GM21786 (cell line): ENCODE data around the gene ZNF358.
"Not testable (repeated sequence)": the region's sequence is repeated elsewhere in the genome, so short reads cannot be mapped to it uniquely, and the experiment has no call there.

ENCODE experiments used
- ATAC-seq: cut with Tn5 transposase; IDR thresholded peaks from one replicate; pipeline ENCODE4 v1.9.1; 2021; ENCODE audit not compliant: unreplicated experiment

ZNF358 gene

DNA sequence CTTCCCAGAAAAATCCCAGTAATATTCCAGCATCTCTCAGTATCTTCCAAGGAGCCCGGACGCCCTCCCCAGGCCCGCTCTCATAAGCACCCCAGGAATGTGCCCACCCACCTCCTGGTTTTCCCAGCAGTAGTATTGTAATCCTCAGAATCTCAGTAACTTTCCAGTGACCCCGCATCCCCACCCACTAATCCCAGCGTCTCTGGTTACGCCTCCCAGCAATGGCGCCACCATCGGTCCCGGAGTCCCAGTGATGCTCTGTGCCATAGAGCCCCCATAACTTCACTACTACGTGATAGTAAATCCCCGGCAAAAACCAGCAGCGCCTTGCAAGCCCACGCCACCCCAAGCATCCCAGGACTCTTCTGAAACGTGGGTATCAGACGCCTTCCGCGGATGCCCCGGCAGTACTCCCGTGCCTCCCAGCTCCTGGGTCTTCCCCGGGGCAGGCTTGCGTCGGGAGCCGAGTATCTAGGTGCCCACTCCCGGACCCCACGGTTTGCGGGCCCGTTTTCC, 18.7 kb downstream of the ZNF358 start:
- ATAC-seq, result no peak

GRCh38 chr19:7535047-7535997, 19.4 kb downstream of the ZNF358 start, which contains the start of gene PNPLA6:
PNPLA6 (plus strand) TSS chr19:7535717; CDS start chr19:7535789, 72 bp downstream.
- peak; percentile 59 for ATAC-seq

GRCh38 chr19:7535998-7536695, 20.2 kb downstream of the ZNF358 start:
- ATAC-seq, result peak; percentile 4

DNA sequence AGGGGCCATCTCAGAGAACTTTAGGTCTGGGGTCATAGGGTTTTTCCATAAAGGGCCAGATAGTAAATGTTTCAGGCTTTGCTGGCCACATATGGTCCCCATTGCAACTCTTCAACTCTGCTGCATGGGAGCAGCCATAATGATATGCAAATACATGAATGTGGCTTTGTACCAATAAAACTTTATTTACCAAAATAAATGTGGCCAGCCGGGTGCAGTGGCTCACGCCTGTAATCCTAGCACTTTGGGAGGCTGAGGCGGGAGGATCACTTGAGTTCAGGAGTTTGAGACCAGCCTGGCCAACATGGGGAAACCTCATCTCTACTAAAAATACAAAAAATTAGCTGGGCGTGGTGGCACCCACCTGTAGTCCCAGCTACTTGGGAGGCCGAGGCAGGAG, 23.1 kb downstream of the ZNF358 start:
- ATAC-seq, result not testable (repeated sequence)

DNA sequence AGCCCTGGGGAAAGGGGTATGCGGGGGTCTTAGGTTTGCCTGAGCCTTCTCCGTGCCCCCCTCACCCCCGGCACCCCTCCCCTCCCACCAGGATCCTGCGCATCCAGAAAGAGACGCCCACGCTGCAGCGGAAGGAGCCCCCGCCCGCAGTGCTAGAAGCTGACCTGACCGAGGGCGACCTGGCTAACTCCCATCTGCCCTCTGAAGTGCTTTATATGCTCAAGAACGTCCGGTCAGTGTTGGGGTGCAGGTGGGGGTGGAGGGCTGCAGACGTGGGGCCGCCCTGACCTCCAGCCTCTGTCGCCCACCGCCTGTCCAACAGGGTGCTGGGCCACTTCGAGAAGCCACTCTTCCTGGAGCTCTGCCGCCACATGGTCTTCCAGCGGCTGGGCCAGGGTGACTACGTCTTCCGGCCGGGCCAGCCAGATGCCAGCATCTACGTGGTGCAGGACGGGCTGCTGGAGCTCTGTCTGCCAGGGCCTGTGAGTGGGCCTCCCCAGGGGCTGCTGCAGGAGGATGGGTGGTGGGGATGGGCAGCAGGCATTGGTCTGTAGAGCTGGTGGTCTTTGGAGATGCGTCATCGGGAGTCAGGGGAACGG, 24.0 kb downstream of the ZNF358 start:
- no peak for ATAC-seq

DNA sequence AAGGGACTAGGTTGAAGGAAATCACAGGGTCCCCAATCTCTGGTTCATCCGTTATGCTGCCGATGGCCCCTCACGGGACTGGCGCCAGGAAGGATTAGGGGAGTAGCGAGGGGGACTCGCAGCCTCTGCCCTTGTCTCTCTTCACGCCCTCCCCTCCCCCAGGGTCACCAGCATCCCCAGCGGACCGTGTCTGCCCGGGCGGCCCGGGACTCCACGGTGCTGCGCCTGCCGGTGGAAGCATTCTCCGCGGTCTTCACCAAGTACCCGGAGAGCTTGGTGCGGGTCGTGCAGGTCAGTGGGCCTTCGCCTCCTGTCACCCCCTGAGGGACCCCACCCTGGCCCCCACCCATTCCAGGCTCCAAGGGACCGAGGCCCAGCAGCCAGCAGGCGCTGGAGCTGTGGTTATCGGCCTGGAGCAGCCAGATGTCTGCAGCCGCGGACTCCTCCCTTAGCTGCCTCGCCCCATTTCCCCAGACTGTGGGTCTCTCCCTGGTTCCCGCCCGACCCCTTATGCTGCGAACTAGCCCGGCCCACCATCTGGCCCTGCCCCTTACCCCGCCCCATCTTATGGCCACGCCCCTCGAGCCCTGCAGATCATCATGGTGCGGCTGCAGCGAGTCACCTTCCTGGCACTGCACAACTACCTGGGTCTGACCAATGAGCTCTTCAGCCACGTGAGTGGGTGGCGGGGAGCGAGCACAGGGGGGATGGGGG, 25.0 kb downstream of the ZNF358 start:
- no peak for ATAC-seq

- ATAC-seq, result no peak
Measured at GRCh38 chr19:7541475-7541824, 25.5 kb downstream of the ZNF358 start.

DNA sequence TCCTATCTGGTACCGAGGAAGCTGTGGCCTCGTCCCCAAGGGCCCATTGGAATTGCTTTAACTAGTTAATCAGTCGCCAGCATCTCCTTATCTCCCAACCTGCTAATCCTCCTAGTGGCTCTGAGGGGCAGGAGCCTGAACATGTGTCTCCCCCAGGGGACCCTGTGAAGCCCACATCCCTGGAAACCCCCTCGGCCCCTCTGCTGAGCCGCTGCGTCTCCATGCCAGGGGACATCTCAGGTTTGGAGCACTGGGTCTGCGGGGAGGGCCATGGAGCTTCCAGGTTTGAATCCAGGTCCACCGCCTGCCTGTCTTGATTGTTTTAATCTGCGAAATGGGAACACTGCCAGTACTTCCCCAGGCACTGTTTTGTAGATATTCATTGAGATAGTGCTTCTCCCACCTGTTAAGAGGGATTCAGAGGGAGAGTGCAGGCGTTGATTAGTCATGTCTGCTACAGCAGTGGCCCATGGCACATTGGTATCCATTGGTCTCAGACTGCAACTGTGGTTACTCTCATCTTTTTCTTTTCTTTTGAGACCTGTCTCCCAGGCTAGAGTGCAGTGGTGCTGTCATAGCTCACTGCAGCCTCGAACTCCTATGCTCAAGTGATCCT, 26.0 kb downstream of the ZNF358 start:
- no peak for ATAC-seq

DNA sequence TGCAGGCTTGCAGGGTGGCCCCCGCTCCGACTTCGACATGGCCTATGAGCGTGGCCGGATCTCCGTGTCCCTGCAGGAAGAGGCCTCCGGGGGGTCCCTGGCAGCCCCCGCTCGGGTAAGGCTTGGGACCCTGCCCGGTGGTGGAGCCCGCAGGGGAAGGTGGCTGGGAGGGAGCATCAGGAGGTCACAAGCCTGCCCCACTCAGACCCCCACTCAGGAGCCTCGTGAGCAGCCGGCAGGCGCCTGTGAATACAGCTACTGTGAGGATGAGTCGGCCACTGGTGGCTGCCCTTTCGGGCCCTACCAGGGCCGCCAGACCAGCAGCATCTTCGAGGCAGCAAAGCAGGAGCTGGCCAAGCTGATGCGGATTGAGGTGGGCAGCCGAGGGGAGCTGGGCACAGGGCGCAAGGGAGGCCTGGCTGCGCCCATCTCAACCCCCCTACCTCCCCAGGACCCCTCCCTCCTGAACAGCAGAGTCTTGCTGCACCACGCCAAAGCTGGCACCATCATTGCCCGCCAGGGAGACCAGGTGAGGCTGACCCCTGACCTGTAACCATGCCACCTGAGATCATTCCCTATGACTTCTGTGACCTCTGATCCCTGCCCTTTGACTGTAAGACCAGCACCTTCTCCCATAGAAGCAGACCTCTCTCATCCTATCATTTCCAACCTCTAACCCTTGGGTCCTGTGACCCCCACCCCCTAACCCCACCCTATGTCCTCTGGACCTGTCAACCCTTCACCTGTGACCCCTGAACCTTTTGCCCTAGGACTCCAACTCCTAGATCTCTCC, 26.8 kb downstream of the ZNF358 start:
- ATAC-seq, result no peak

DNA sequence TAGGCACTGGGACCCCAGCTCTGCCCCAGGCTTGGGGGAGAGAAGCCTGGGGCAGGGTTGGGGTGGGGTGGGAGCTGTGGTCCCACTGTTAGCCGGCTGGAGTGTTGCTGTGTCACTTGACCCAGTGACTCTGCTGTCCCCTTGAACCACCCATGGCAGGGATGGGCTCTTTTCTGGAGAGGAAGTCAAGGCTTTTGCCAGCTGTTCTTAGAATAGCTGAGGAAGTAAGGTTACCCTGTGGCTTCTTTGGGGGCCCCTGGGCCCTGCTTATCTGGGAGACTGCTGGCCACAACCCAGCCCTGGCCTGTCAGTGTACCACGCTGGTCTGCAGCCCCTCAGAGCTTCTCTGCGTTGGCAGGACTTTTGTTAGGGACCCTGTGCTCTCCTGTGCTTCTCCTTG, 28.7 kb downstream of the ZNF358 start:
- ATAC-seq, result no peak

- no peak for ATAC-seq
Measured at GRCh38 chr19:7545300-7545699, 29.4 kb downstream of the ZNF358 start.

DNA sequence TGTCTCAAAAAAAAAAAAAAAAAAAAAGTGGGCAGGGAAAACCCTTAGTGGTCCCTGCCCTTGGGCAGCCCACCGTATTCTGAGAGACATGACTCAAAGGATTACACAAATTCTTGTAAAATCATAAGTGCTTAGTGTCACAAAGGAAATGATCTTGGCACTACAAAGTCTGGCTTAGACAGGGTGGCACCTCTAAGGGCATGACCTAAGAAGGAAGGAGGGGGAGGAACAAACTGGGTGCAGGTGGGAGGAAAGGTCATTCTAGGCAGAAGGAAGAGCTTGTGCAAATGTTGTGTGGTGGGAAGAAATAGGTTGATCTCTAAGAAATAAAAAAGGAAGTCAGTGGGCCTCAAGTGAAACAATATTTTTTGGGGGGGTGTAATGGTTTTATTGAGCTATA, 30.0 kb downstream of the ZNF358 start:
- ATAC-seq, result no peak

DNA sequence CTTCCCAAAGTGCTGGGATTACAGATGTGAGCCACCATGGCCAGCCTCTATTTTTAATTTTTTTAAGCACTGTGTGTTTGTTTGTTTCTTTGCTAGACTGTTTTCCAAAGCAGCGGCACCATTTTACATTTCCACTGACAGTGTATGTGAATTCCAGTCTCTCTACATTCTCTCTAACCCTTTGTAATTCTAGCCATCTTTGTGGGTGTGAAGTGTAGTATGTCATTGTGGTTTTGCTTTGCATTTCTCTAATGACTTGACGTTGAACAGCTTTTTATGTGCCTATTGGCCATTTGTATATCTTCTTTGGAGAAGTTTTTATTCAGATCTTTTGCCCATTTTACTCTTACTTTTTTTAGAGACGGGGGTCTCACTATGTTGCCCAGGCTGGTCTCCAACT, 31.3 kb downstream of the ZNF358 start:
- no peak for ATAC-seq

DNA sequence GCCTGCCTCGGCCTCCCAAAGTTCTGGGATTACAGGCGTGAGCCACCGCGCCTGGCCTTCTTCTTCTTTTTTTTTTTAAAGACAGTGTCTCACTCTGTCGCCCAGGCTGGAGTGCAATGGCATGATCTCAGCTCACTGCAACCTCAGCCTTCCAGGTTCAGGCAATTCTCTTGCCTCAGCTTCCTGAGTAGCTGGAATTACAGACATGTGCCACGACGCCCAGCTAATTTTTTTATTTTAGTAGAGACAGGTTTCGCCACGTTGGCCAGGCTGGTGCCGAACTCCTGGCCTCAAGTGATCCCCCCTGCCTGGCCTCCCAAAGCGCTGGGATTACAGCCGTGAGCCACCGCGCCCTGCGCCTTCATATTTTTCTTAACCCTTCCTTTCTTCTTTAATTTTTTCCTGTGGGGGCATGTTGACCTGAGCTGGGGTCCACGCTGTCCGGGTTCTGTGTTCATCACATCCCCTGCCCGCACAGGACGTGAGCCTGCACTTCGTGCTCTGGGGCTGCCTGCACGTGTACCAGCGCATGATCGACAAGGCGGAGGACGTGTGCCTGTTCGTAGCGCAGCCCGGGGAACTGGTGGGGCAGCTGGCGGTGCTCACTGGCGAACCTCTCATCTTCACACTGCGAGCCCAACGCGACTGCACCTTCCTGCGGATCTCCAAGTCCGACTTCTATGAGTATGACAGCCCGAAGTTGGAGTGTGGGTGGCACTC, 33.7 kb downstream of the ZNF358 start:
- ATAC-seq, result no peak

- no peak for ATAC-seq
Measured at GRCh38 chr19:7550169-7550770, 34.4 kb downstream of the ZNF358 start.

DNA sequence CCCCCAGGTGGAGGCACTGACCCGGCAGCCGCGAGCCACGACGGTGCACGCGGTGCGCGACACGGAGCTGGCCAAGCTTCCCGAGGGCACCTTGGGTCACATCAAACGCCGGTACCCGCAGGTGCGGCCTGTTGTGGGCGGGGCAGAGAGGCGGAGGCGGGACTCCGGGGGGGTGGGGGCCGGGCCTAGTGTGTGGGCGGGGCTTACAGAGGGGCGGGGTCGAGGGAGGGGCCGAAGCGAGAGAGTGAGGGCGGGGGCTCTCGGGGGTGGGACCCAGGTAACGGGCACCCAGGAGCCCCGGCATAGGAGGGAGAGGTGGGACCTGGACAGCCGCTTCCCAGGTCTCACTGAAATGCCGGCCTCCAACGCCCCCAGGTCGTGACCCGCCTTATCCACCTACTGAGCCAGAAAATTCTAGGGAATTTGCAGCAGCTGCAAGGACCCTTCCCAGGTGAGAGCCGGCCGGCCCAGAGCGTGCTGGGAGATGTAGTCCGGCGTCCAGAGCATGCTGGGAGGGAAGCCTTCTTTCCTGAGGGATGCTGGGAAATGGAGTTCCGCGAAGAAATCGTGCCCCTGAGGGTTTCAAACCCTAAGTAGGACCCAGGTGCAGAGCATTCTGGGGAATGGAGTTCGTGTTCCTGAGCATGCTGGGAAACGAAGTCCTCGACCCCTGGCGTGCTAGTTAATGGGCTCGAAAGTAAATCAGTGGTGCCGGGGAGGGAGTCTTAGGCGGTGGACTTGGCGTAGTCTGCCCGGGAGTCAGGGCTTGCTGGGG, 35.3 kb downstream of the ZNF358 start:
- no peak for ATAC-seq

- ATAC-seq, result no peak
Measured at GRCh38 chr19:7552781-7553180, 36.9 kb downstream of the ZNF358 start.

GRCh38 chr19:7554565-7554964, 38.7 kb downstream of the ZNF358 start:
- no peak for ATAC-seq
